ENCODE results near the gene SLC20A1.
"Not testable (repeated sequence)": the region's sequence is repeated elsewhere in the genome, so short reads cannot be mapped to it uniquely, and the experiment has no call there.

Gene SLC20A1

DNA sequence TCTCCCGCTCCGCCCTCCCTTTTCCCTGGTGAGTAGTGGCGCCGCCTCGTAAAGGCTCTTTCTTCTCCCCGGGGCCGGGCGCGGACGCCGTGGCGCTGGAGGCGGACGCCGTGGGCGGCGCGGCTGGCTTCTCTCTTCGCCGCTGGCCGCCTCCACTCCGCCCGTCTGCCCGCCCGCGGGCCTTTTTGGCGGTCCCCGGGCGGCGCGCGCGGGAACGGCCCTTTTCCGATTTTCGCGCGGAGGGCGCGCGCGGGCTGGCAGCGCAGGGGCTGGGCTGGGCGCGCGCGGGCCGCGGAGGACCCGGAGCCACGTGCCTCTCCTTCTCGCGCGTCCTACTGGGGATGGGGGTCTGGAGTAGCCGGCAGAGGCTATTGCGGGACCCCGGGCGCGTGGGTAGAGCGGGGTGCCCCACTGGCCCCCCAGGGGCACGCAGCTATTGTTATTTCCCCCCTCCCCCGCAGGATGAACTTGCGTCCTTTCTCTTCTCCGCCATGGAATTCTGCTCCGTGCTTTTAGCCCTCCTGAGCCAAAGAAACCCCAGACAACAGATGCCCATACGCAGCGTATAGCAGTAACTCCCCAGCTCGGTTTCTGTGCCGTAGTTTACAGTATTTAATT is 472 bp downstream of the SLC20A1 start:
- peak overlapping the region; percentile 91 for H3K27ac Mint-ChIP-seq
- peaks cover 62% of the 10 kb centered on the region for H3K4me1 Mint-ChIP-seq (ENCODE audit: low read depth)
- peaks cover 49% of the 10 kb centered on the region for H3K36me3 Mint-ChIP-seq (ENCODE audit: low read depth)
- H3K27me3 Mint-ChIP-seq (ENCODE audit: low read depth): no peaks in the 10 kb centered on the region
- no peaks in the 10 kb centered on the region for H3K9me3 Mint-ChIP-seq
- no peak for DNase-seq (ENCODE audit: low spot score)
- peak overlapping the region; percentile 96 for H3K4me3 Mint-ChIP-seq

DNA sequence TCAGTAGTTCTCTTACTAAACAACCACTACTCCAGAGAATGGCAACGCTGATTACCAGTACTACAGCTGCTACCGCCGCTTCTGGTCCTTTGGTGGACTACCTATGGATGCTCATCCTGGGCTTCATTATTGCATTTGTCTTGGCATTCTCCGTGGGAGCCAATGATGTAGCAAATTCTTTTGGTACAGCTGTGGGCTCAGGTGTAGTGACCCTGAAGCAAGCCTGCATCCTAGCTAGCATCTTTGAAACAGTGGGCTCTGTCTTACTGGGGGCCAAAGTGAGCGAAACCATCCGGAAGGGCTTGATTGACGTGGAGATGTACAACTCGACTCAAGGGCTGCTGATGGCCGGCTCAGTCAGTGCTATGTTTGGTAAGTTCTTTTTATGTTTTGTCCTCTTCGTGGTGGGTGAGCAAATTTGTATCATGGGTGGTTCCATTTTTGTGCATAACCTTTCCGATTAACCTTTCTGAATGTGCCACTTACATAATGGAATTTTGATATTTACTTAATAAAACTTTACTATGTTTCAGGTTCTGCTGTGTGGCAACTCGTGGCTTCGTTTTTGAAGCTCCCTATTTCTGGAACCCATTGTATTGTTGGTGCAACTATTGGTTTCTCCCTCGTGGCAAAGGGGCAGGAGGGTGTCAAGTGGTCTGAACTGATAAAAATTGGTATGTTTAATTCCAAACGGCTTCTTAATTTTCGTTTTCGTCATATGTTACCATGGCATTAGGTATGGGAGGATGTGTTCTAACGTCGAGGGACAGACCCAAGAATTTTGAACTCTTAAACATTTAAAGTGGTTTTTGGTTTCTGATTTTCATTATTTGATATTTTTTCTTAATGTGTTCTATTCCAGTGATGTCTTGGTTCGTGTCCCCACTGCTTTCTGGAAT is 1.3 kb downstream of the SLC20A1 start:
- DNase-seq (ENCODE audit: low spot score): no peak
- no peaks in the 10 kb centered on the region for H3K27me3 Mint-ChIP-seq (ENCODE audit: low read depth)
- peak overlapping the region; percentile 96 for H3K4me3 Mint-ChIP-seq
- no peaks in the 10 kb centered on the region for H3K9me3 Mint-ChIP-seq
- peaks cover 62% of the 10 kb centered on the region for H3K4me1 Mint-ChIP-seq (ENCODE audit: low read depth)
- peaks cover 57% of the 10 kb centered on the region for H3K36me3 Mint-ChIP-seq (ENCODE audit: low read depth)
- H3K27ac Mint-ChIP-seq: peak overlapping the region; percentile 91

DNA sequence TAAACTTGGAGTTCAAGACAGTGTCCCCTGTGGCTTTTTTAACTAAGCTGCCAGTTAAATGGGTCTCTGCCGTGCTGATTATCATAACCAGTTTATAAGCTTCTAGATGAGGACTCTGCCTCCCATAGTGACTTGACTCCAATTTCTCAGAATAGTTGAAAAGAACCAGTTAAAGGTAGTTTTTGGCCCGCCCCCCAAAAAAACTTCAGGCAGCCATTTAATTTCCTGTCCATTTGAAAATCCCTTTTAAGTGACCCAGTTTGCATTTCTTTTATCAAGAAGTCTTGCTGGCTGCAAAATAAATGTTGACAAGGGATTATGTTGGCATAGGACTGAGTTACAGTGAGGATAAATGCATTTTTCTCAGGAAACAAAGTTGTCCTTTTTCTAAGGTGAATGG is 2.3 kb downstream of the SLC20A1 start:
- peaks cover 60% of the 10 kb centered on the region for H3K36me3 Mint-ChIP-seq (ENCODE audit: low read depth)
- no peaks in the 10 kb centered on the region for H3K27me3 Mint-ChIP-seq (ENCODE audit: low read depth)
- peaks cover 63% of the 10 kb centered on the region for H3K4me1 Mint-ChIP-seq (ENCODE audit: low read depth)
- H3K9me3 Mint-ChIP-seq: no peaks in the 10 kb centered on the region
- no peak for DNase-seq (ENCODE audit: low spot score)
- peak overlapping the region; percentile 96 for H3K4me3 Mint-ChIP-seq
- H3K27ac Mint-ChIP-seq: peak overlapping the region; percentile 91

DNA sequence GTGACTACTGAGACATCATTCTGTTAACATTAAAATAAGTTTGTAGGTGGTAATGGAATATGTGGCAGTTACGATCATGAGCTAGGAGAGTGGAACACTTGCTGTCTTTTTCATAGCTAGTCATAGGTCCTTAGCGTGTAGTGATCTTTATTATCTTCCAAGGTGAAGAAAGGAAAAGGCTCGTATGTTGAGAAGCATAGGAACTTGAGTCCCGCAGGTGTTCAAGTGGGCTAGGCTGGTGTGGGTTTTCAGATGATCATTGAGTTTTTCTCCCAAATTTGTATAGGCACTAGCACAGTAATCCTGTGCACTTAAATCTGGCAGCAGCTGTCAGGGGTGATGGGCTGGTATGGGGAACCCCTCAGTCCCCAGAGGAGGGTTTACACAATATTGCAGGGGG is 10.9 kb downstream of the SLC20A1 start:
- no peaks in the 10 kb centered on the region for H3K27me3 Mint-ChIP-seq (ENCODE audit: low read depth)
- peaks cover 86% of the 10 kb centered on the region for H3K36me3 Mint-ChIP-seq (ENCODE audit: low read depth)

DNA sequence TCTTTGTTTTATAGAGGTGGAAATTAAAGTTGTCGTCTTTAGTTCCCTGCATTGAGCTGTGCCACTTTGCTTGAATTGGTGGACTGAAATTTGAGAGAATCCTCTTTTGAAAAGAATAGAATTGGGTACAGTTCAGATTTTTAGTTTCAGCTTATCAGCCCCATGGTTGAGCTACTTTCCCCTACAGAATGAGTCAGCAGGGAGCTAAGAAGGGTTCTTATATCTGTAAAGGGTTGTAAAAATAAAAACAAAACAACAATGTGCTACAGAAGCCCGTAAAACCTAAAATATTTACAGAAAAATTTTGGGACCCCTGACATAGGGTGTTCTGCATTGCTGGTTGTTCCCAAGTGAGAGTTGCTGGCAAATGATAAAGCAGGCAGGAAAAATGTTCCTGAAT is 12.6 kb downstream of the SLC20A1 start:
- peaks cover 40% of the 10 kb centered on the region for H3K4me1 Mint-ChIP-seq (ENCODE audit: low read depth)

More for the DNA sequence above, 10.9 kb downstream of the SLC20A1 start:
- Mint-ChIP-seq H3K4me1 (ENCODE audit: low read depth) (peaks cover 49% of the 10 kb centered on the region), H3K4me3 (no peak overlapping the region), H3K9me3 (no peaks in the 10 kb centered on the region), H3K27ac (peak overlapping the region; percentile 1)
- no peak for DNase-seq (ENCODE audit: low spot score)

DNA sequence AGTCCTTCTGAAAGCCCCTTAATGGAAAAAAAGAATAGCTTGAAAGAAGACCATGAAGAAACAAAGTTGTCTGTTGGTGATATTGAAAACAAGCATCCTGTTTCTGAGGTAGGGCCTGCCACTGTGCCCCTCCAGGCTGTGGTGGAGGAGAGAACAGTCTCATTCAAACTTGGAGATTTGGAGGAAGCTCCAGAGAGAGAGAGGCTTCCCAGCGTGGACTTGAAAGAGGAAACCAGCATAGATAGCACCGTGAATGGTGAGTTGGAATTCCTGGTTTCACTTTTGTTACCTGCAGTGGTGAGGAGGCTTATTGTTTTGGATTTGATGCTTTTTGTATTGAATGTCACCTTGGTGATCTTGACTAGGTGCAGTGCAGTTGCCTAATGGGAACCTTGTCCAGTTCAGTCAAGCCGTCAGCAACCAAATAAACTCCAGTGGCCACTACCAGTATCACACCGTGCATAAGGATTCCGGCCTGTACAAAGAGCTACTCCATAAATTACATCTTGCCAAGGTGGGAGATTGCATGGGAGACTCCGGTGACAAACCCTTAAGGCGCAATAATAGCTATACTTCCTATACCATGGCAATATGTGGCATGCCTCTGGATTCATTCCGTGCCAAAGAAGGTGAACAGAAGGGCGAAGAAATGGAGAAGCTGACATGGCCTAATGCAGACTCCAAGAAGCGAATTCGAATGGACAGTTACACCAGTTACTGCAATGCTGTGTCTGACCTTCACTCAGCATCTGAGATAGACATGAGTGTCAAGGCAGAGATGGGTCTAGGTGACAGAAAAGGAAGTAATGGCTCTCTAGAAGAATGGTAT is 13.3 kb downstream of the SLC20A1 start:
- peaks cover 85% of the 10 kb centered on the region for H3K36me3 Mint-ChIP-seq (ENCODE audit: low read depth)
- H3K4me1 Mint-ChIP-seq (ENCODE audit: low read depth): peaks cover 39% of the 10 kb centered on the region
- no peaks in the 10 kb centered on the region for H3K9me3 Mint-ChIP-seq
- H3K4me3 Mint-ChIP-seq: no peak overlapping the region
- no peaks in the 10 kb centered on the region for H3K27me3 Mint-ChIP-seq (ENCODE audit: low read depth)
- no peak overlapping the region for H3K27ac Mint-ChIP-seq
- DNase-seq (ENCODE audit: low spot score): no peak

More for the DNA sequence above, 12.6 kb downstream of the SLC20A1 start:
- Mint-ChIP-seq H3K4me3 (no peak overlapping the region), H3K36me3 (ENCODE audit: low read depth) (peaks cover 84% of the 10 kb centered on the region), H3K27me3 (ENCODE audit: low read depth) (no peaks in the 10 kb centered on the region), H3K9me3 (no peaks in the 10 kb centered on the region), H3K27ac (peak overlapping the region; percentile 41)
- DNase-seq (ENCODE audit: low spot score): no peak

DNA sequence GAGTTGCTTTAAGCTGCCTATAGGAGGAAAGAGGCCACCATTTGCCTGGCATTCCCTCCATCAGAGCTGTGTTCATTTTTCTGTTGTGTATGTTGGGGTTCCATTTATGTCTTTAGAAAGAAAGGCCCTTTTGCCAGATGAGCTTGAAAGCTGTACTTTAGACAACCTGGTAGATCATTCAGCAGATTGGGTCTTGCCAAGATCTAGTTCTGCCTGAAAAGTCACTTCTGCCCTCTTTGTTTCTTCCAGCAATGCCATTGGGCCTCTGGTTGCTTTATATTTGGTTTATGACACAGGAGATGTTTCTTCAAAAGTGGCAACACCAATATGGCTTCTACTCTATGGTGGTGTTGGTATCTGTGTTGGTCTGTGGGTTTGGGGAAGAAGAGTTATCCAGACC is 14.4 kb downstream of the SLC20A1 start:
- Mint-ChIP-seq H3K4me3 (no peak overlapping the region), H3K27me3 (ENCODE audit: low read depth) (no peaks in the 10 kb centered on the region), H3K36me3 (ENCODE audit: low read depth) (peaks cover 89% of the 10 kb centered on the region), H3K4me1 (ENCODE audit: low read depth) (peaks cover 38% of the 10 kb centered on the region), H3K9me3 (no peaks in the 10 kb centered on the region), H3K27ac (peak overlapping the region; percentile 4)
- no peak for DNase-seq (ENCODE audit: low spot score)

DNA sequence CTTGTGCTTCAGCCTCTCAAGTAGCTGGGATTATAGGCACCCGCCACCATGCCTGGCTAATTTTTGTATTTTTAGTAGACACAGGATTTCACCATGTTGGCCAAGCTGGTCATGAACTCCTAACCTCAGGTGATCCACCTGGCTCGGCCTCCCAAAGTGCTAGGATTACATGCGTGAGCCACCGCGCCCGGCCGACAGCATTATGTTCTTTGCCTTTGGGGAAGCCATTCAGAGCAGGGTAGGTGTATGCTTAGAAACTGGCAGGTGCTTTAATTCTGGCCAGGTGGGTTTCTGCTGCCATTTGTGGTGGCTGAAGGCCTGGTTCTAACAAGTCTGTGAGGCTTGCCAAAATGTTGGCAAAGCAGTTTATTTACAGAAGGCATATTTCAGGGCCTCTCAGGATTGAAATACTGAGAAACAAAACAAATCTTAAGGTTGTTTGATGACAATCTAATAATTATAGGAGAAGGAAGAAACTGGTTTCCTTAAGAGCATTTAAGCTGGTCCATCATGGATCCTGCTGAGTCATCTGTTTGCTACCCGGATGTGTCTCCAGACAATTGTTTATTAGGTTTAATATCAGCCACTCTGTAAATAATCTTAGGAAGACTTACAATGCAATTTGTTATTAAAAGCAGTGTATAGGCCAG is 16.0 kb downstream of the SLC20A1 start:
- no peak overlapping the region for H3K4me3 Mint-ChIP-seq
- H3K27ac Mint-ChIP-seq: no peak overlapping the region
- H3K36me3 Mint-ChIP-seq (ENCODE audit: low read depth): peaks cover 83% of the 10 kb centered on the region
- no peaks in the 10 kb centered on the region for H3K9me3 Mint-ChIP-seq
- H3K27me3 Mint-ChIP-seq (ENCODE audit: low read depth): no peaks in the 10 kb centered on the region
- DNase-seq (ENCODE audit: low spot score): no peak
- peaks cover 37% of the 10 kb centered on the region for H3K4me1 Mint-ChIP-seq (ENCODE audit: low read depth)

DNA sequence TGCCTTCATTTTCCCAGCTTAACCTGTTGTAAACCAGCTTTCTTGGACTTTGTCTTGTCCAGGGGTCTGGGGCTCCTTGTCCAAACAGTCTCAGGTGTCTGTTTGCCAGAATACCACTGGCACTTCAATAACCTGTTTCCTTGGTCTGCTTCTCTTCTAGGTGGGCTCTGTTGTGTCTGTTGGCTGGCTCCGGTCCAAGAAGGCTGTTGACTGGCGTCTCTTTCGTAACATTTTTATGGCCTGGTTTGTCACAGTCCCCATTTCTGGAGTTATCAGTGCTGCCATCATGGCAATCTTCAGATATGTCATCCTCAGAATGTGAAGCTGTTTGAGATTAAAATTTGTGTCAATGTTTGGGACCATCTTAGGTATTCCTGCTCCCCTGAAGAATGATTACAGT is 17.0 kb downstream of the SLC20A1 start:
- H3K27me3 Mint-ChIP-seq (ENCODE audit: low read depth): no peaks in the 10 kb centered on the region
- H3K27ac Mint-ChIP-seq: no peak overlapping the region
- peaks cover 76% of the 10 kb centered on the region for H3K36me3 Mint-ChIP-seq (ENCODE audit: low read depth)
- peaks cover 30% of the 10 kb centered on the region for H3K4me1 Mint-ChIP-seq (ENCODE audit: low read depth)
- H3K9me3 Mint-ChIP-seq: no peaks in the 10 kb centered on the region
- no peak for DNase-seq (ENCODE audit: low spot score)
- H3K4me3 Mint-ChIP-seq: no peak overlapping the region

DNA sequence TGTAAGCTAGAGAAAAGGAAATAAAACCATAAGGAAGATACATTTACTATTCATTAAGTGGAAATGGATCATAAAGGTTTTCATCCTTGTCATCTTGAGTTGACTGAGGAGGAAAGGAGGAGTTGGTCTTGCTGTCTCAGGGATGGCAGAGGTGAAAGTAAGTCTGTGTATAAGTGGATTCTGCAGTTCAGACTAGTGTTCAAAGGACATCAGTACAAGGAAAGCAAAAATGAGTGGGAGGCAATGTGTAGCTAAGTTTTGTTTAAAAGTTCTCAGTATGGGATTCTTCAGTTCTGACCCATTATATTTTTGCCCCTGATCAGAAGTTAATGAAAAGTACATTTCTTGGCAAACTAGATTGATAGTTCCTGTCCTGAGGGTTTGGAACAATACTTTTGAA is 18.9 kb downstream of the SLC20A1 start:
- Mint-ChIP-seq H3K36me3 (ENCODE audit: low read depth) (peaks cover 56% of the 10 kb centered on the region), H3K9me3 (no peaks in the 10 kb centered on the region), H3K4me3 (no peak overlapping the region), H3K27me3 (ENCODE audit: low read depth) (no peaks in the 10 kb centered on the region), H3K4me1 (ENCODE audit: low read depth) (peaks cover 18% of the 10 kb centered on the region), H3K27ac (peak overlapping the region; percentile 60)
- no peak for DNase-seq (ENCODE audit: low spot score)

DNA sequence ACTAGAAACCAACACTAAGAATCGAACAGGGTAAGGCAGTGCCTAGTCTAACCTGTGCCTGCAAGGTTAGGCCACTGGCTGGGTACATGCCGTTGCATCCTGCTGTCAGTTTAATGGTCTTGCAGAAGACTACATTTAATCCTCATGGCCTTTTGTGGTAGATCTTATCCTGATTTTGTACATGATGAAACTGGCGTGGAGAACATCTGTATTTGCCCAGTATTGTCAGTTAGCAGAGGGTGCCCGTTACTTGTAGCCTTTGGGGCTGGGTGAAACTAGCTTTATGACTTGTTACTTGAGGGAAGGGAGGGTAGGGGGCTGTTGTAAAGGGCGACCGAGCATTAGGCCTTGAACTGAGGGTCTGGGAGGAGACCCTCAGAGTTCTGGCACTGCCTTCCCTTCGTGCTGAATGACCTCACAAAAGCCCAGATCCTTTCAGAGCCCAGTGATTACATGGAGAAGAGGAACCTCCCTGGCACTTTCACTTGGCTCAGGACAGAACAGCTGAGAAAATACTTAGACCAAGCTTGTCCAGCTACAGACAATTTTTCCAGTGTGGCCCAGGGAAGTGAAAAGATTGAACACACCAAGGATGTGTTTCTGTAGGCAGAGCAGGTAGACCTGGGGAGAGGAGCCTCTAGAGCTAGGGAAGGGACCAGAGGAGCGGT is 19.5 kb downstream of the SLC20A1 start:
- peaks cover 51% of the 10 kb centered on the region for H3K36me3 Mint-ChIP-seq (ENCODE audit: low read depth)
- H3K27me3 Mint-ChIP-seq (ENCODE audit: low read depth): no peaks in the 10 kb centered on the region
- DNase-seq (ENCODE audit: low spot score): no peak
- H3K4me3 Mint-ChIP-seq: no peak overlapping the region
- H3K27ac Mint-ChIP-seq: no peak overlapping the region
- no peaks in the 10 kb centered on the region for H3K9me3 Mint-ChIP-seq
- peaks cover 13% of the 10 kb centered on the region for H3K4me1 Mint-ChIP-seq (ENCODE audit: low read depth)

DNA sequence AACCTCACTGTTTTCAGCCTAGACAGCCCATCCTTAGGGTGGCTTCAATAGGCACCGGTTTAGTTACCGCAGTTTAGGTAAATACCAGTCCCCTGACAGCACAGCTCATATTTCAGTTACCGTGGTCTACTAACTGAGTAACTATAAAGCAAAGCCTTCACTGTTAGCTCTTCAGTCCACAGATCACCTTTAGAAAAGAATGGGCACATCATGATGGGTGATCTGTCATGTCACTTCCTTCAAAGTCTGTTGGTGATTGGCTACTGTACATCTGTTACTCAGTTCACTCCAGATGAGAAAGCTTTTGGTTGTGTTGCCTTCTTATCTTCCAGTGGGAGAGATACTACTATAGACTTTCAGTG is 21.0 kb downstream of the SLC20A1 start:
- H3K27ac Mint-ChIP-seq: no peak overlapping the region
- peaks cover 36% of the 10 kb centered on the region for H3K36me3 Mint-ChIP-seq (ENCODE audit: low read depth)

DNA sequence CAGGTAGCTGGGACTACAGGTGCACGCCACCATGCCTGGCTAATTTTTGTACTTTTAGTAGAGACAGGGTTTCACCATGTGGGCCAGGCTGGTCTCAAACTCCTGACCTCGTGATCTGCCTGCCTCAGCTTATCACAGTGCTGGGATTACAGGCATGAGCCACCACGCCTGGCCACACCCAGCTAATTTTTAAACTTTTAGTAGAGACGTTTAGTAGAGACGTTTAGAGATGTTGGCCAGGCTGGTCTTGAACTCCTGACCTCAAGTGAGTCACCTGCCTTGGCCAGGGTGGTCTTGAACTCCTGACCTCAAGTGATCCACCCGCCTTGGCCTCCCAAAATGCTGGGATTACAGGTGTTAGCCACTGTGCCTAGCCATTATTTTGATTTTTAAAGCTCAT is 21.8 kb downstream of the SLC20A1 start:
- not testable (repeated sequence) for H3K27me3 Mint-ChIP-seq (ENCODE audit: low read depth); H3K4me1 Mint-ChIP-seq (ENCODE audit: low read depth); H3K27ac Mint-ChIP-seq; DNase-seq (ENCODE audit: low spot score); H3K9me3 Mint-ChIP-seq; H3K4me3 Mint-ChIP-seq
- H3K36me3 Mint-ChIP-seq (ENCODE audit: low read depth): peaks cover 33% of the 10 kb centered on the region

More for the DNA sequence above, 21.0 kb downstream of the SLC20A1 start:
- H3K4me1 Mint-ChIP-seq (ENCODE audit: low read depth): peaks cover 7% of the 10 kb centered on the region
- H3K9me3 Mint-ChIP-seq: no peaks in the 10 kb centered on the region
- no peaks in the 10 kb centered on the region for H3K27me3 Mint-ChIP-seq (ENCODE audit: low read depth)
- DNase-seq (ENCODE audit: low spot score): no peak
- no peak overlapping the region for H3K4me3 Mint-ChIP-seq
